HG03457 (cell line): ENCODE results near the gene PF4V1.

Experiments
- ATAC-seq: cut with Tn5 transposase; IDR thresholded peaks from one replicate; pipeline ENCODE4 v1.9.1; 2021; ENCODE audit warnings: moderate number of reproducible peaks; ENCODE audit not compliant: unreplicated experiment

The PF4V1 gene, protein sequence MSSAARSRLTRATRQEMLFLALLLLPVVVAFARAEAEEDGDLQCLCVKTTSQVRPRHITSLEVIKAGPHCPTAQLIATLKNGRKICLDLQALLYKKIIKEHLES

DNA sequence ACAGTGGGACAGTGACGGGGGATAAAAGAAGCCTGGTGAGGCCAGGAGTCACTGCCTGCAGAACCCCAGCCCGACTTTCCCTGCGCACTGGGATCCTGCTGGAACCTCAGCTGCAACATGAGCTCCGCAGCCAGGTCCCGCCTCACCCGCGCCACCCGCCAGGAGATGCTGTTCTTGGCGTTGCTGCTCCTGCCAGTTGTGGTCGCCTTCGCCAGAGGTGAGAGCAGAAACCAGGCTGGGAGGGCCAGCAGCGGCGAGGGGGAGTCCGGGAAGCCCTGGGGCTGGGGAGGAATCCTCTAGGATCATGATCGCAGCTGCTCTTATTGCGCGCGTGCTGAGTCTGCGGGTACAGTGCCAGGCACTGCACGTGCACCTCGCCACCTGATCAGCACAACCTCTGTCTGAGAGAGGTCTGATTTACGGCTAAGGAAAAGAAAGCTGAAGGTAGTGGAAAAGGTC lies at the start of gene PF4V1:
Gene PF4V1 (plus strand): TSS at position 51 of the 459 bp plus-strand sequence. CDS start 67 bp downstream, at position 118.
- ATAC-seq = no peak

DNA sequence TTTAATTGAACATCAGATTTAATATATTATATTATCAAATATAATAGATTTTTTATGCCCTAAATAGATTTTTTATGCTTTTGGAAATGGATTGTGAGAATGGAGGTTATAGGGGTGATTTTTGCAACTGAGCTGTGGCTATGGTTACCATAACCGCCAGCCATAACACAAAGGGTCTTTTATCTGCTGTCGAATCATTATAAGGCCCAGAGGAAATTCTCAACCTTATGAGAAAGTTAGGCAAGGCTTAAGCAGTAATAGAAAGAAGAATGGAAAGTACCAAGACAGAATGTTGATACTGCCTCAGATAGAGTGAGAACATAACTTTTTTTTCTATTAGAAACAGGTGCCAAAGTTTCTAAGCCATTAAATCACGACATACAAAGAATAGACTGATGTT lies 42.9 kb upstream of the PF4V1 start:
- no peak for ATAC-seq

DNA sequence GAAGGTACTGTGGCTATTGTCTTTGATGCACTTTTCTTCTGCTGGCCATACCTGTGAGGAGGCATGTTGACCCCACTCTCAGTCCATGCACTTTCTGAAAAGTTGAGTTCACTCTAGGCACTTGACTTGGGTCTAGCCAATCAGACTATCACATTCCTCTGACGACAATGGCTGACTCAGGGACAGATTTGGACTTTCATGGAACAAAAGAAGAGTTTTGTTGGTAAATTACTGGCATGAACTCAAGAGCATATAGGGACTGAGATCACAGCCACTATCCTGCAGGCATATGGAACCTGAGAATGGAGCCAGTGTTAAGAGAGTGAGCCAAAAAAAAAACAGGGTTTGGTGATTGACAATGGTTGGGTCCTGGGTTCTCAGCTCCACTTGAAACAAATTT lies 41.3 kb upstream of the PF4V1 start:
- no peak for ATAC-seq

DNA sequence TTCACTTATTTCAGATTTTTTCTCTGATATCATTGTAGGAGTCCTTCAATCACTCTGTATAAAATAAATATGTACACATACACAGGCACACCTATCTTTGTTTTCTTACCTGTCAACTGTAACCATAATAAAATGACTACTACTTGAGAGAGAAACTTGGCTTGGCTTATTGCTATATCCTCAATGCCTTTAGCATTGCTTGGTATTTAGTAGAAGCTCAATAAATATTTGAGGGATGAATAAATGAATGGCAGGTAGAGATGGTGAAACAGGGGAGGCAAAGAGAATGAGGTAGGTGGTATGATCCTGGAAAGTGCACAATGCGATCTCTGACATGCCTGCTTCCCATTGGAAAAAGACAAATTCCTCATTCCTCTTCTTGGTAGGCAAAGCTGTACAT lies 38.4 kb upstream of the PF4V1 start:
- ATAC-seq = no peak

DNA sequence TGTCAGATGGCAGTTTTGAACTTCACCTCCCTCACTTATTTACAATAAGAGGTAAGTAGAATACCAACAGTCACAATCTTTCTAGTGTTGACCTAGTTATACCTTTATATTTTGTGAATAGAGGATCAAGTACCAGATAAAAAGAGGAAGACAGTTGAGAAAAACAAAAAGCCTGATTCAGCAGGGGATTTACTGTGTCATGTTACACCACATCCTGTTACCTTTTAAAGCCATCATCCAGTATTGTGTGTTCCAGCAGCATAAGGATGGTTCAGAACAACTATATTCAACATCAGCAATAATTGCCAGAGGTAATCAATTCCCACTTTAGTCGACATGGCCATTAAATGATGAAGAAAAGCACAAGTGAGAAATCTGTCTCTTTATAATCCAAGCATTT lies 38.0 kb upstream of the PF4V1 start:
- no peak for ATAC-seq

DNA sequence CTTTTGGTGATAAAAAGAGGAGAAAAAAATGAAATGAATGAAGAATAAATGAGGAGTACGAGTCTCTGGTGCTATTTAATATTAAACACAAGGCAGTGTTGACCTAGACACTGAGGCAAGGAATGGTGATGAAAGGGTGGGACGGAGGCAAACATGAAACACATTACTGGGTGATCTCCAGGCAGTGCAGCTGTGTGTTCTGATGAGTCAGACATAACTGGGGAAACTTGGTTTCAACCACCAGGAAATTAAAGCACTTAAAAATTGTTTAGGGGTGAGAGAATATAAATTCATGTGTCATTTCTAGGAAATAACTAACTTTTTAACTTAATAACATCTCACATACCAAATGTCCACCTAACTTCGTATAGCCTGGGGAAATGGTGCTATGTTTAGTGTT lies 36.3 kb upstream of the PF4V1 start:
- no peak for ATAC-seq

DNA sequence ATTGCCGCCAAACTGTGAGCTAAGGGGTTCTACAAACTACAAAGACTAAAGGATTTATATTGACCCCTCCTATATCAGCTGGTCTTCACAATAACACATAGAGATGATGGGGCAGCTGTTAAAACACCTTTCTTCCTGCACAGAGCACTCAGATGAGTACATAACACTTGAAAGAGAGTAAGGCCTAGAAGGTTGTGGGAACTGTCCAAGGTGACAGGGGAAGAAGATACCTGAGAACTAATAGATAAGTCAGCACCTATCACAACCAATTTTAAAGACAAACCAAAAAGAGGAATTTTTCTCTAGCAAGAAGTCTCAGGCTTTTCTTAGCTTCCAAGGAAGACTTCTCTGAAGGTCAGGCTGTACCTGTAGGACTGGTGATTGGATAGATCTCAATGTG lies 35.8 kb upstream of the PF4V1 start:
- ATAC-seq = no peak

DNA sequence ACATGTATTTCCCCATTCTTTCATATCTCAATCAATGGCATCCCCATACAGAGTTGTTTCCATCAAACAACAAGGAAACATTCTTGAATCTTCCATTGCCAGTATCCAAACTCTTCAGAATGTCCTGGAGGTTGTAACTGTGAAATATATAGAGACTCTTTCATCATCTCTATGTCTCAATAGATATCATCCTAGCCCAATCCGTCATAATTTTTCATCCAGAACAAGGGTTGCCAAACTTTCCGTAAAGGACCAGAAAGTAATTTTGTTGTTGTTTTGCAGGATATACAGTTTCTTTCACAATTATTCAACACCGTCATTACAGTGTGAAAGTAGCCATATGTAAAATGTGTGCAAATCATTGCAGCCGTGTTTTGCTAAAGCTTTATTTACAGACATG lies 31.8 kb upstream of the PF4V1 start:
- no peak for ATAC-seq

DNA sequence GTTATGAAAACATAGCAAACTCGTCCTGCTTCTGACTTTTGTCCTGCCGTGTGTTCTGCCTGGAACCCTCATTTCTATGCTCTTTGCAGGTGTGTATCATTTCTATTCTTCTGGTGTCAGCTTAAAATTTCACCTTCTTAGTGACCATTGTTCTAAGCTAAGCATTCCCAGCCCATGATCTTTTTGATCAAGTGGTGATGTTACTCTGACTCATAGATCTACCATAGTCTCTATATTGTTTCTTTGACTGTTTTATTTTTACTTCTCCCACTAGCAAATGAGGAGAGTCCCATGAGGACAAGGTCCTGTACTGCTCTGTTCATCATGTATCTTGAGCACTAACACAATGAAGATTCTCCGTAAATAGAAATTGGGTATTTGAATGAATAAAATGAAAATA lies 30.7 kb upstream of the PF4V1 start:
- no peak for ATAC-seq

DNA sequence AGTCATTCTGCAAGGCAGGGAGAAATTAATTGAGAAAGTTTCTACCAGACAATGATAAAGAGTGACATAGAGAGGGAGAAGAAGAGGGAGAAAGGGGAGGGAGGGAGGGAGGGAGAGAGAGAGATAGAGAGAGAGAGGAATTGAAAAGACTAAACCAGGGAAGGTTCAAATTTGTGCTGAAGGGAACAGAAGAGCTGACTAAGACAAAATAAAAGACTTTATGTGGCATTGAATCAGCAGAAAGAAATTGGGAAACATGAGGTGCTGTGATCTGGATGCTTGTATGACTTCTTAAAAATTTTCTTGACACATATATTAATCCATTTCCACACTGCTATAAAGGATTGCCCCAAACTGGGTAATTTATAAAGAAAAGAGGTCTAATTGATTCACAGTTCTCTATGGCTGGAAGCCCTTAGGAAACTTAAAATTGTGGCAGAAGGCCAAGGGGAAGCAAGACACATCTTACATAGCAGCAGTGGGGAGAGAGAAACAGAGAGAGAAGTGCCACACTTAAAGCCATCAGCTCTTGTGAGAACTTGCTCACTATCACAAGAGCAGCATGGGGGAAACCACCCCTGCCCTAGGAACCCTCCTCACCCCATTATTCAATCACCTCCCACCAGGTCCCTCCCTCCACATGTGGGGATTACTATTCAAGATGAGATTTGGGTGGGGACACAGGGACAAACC lies 30.1 kb upstream of the PF4V1 start:
- no peak for ATAC-seq

DNA sequence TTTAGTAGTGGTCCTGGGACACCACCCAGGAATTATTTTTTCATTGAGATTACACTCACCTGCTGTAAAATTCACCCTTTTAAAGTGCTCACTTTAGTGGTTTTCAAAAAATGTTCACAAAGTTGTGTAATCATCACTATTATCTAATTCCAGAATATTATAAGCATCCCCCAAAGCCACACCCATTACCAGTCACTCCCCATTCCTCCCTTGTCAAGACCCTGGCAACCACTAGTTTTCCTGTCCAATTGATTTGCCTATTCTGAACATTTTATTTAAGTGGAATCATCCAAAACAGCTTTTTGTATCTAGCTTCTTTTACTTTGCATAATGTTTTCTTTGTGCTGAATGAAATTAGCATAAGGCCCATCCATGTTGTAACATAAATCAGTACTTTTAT lies 29.3 kb upstream of the PF4V1 start:
- no peak for ATAC-seq

DNA sequence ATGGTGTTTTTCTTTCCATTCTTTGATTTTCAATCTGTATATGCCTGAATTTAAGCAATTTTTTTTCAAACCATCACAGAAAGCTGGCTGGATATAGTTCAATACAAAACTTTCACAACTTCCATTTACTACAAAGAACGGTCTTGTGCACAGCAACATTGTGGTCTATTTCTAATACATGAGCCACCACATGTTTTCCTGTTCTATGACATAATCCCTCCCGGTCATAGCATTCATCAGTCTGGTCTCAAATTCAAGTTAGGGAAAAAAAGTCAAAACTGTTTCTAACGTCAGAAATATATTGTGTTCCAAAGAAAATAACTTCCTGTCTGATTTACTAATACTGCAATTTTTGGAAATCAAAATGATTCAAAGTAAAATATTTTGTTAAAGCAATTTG lies 24.1 kb upstream of the PF4V1 start:
- ATAC-seq = no peak

DNA sequence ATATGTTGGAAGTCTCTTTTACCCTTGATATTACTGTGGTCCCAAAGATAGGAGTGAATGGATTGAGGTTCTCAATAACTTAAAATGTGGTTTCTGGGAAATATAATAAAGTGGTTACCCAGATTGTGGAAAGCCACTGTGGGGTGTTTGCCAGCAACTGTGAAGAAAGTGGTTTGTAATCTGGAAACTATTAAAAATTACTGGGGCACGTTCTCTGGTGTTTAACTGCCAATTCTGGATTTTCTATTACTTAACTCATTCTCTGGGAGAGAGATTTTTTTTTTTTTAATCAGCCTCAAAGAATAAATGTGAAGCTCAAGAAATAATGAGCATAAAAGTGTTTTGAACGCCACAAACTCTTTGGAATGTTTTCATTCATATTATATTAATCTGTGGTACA lies 21.5 kb upstream of the PF4V1 start:
- ATAC-seq = no peak

DNA sequence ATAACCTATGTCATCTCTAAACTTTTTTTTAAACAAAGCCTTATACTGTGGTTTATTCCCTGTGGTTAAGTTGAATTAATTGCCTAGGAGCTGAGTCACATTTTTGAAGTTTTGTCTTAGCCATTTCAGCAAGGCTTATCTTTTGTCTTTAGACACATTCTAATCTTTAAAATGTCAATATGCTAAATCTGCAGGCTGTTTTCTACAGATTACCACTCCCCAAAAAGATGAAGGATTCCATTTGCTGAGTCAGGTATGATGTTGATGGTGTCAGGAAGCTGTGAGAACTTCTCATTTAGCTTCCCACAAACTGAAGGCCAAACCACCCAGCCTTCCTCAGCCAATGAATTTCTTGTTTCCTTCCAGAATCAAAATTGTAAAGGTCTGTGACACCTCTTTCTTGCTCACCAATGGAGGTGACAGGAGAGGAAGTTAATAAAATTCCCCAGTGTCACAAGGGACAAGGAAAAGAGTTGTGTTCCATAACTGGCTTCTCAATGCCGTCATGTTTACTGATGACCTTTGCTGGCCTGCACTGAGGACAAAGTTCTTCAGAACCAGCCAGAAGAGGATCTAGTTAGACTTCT lies 20.4 kb upstream of the PF4V1 start:
- ATAC-seq = no peak

DNA sequence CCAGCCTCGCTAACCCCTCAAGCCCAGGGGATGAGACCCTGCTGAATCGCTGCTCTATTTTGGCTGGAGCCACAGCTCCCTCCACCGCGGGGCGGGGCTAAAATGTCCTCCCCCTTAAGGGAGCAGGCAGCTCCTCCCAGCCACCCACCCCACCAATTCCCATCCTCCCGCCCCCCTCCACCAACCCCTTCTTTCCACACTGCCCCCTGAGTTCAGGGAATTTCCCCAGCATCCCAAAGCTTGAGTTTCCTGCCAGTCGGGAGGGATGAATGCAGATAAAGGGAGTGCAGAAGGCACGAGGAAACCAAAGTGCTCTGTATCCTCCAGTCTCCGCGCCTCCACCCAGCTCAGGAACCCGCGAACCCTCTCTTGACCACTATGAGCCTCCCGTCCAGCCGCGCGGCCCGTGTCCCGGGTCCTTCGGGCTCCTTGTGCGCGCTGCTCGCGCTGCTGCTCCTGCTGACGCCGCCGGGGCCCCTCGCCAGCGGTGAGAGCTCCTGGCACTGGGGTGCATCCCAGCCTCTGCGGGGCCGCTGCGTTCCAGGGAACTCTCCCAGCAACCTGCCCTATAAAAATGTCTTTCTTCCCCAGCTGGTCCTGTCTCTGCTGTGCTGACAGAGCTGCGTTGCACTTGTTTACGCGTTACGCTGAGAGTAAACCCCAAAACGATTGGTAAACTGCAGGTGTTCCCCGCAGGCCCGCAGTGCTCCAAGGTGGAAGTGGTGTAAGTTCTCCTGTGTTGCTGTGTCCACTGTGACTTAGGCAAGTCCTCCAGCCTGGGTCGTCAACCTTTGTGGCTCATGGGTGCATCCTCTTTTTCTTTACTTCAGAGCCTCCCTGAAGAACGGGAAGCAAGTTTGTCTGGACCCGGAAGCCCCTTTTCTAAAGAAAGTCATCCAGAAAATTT lies 16.5 kb upstream of the PF4V1 start, which contains the start of gene CXCL6:
Gene CXCL6 (plus strand): TSS at position 306 of the 907 bp plus-strand sequence. CDS start 73 bp downstream, at position 379.
- ATAC-seq = no peak

DNA sequence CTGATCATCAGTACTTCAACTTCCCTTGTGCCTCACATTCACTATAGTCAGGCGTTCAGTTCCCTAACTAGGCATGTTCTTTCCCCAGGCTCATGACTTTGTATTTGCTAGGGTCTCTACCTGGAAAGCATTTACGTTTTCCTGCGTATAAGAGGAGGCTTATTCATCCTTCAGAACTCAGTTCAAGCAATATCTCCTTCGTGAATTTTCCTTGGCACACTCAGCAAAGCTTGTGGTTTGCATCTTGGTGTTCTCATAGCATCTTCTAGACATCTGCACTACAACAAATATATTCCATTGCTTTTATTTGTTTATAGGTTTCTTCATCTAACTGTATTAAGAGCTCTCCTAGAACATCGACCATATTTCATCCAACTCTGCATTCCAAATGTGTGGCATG lies 14.0 kb upstream of the PF4V1 start:
- no peak for ATAC-seq

DNA sequence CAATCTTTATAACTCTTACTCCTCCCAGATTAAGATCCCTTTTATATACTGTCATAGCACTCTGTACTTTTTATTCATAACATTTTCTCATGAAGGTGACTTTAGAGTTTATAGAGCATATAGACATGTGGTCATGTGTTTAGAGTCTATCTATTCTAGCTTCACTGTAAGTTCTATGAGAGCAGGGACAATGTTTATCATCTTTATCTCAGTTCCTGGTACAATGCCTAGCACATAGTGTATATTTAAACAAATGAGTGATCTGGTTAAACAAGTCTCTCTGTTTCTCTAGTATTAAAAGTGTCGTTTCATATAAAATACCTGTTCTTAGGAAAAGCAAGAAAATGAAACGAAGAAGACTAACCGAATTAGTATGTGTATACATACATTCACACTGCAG lies 13.4 kb upstream of the PF4V1 start:
- ATAC-seq = no peak

DNA sequence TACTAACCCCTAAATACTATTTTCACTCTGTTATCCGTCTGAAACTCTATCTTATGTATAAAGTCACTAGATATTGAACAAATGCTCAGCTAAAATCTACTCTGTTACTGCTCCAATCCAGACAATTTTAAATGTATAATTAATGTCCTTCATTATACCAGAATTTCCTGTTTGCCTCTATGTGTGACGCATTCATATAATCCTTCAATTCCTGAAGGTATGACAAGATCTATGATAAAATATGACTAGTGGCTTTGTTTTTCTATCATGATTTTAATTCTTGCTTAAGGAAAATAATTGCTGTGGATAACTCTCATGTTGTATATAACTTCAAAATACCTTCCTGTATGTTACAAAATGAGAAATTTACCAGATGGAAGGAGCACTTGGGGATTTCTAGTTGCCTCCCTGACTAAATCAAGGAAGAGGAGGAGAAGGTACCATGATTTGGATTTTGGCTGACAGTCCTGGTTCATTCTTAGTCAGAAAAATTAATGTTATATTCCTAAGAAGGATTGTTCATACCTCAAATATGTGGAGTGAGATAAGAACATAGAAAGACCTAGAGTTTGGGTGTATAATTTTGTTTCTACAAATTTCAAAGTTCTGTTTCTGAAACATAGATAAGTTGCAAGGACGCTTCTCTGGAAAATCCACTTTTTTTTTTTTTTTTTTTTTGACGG lies 11.7 kb upstream of the PF4V1 start:
- ATAC-seq = no peak

DNA sequence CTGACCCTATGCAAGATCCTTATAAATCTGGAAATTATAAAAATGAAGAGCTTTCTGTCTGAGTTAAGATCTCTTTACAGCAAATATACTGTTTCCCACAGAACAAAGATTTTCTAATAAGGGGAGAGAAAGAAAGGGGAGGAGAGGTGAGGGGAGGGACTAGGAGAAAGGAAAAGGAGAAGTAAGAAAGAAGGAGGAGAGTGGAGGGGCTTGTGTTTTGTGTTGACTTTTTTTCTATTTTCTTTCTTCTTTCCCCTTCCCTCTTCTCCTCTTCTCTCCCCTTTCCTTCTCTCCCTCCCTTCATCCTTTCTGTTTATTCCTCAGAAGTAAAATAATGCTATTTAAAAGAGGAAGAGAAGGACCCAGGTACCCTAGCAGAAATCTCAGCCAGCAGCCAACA lies 10.4 kb upstream of the PF4V1 start:
- ATAC-seq = no peak

DNA sequence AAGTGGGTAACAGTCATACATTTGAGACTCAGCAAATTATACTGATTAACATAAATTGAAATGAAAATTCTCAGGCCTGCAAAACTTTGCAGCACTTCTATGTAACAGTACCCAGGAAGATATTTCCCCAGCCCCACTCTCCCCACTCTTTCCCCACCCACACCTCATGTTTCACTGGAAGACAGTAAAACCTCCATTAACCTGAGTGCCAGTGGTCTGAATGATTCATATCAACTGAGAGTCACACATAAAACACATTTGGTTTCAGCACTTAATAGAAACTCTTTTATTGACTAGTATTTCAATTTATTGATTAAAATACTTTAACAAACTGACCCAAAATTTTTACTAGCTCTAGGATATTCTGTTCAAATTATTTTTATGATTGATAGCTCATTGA lies 9.7 kb upstream of the PF4V1 start:
- ATAC-seq = no peak

DNA sequence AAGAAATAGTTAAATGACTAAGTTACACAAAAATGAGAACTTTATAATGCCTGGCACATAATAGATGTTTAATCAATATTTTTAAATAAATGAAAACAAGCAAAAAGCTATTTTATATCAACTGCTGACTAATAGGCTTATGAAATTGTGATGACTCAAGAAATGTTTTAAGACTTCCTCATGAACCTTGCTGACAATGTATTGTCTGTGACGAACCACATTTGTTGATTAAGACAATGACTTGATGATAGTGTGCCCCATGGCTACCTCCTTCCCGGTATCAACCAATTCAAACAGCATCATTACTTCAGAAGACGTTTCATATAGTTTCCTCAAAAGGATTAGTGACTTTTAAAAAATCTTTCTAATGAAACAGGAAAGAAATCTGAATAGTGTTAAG lies 8.8 kb upstream of the PF4V1 start:
- ATAC-seq = no peak
